ENCODE measurements around the gene PTTG1IP.

The PTTG1IP gene

DNA sequence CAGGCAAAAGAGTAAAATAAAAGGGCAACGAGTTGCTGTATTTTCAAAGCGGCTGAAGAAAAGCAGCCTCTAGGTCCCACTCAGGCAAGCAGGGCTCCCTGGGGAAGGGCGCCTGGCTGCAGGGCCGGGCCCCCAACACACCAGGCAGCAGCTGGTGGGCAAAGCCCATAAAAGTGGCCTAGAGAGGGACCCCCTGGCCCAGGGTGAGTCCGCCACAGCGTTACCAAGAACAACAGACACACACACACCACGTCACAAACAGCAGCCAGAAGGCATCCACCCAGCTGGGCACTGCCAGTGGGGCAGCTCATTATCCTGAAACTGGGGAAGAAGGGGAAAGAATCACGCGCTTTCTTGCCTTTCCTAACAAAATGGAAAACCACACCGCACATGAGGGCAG lies 60.3 kb downstream of the PTTG1IP start:
- TF ChIP-seq, protein P1, sequence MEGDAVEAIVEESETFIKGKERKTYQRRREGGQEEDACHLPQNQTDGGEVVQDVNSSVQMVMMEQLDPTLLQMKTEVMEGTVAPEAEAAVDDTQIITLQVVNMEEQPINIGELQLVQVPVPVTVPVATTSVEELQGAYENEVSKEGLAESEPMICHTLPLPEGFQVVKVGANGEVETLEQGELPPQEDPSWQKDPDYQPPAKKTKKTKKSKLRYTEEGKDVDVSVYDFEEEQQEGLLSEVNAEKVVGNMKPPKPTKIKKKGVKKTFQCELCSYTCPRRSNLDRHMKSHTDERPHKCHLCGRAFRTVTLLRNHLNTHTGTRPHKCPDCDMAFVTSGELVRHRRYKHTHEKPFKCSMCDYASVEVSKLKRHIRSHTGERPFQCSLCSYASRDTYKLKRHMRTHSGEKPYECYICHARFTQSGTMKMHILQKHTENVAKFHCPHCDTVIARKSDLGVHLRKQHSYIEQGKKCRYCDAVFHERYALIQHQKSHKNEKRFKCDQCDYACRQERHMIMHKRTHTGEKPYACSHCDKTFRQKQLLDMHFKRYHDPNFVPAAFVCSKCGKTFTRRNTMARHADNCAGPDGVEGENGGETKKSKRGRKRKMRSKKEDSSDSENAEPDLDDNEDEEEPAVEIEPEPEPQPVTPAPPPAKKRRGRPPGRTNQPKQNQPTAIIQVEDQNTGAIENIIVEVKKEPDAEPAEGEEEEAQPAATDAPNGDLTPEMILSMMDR (IDR thresholded peaks at IDR 0.05; ENCODE audit: low read depth, low read length, missing control alignments) = no peak
- no peak for DNase-seq (ENCODE audit: low read depth)
- no peak overlapping the region for H3K4me3 ChIP-seq (ENCODE audit: low read depth, low read length)
- in situ Hi-C loops (cut with HindIII; ENCODE audit: low sequenced_read_pairs) = no loop called here

DNA sequence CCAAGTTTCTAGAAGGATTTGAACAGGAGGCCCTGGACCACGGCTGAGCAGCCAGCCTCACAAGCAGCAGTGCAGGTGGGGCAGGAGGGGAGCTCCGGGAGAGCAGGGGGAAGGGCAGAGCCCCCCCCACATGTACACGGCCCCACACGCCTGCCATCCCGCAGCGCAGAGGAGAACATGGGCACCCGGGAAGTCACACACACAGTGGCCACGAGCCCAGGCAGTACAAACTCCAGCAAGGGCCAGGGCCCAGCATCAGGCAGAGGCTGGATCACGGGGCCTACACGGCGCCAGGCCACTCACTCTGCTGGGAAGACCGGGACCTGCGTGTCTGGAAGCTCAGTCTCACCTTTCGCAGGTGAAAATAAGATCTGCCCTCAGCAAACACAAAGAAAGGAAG lies 60.9 kb downstream of the PTTG1IP start:
- H3K4me3 ChIP-seq (ENCODE audit: low read depth, low read length) = no peak overlapping the region
- TF ChIP-seq, protein P1 (IDR thresholded peaks at IDR 0.05; ENCODE audit: low read depth, low read length, missing control alignments) = no peak
- no peak for DNase-seq (ENCODE audit: low read depth)
- in situ Hi-C loops (cut with HindIII; ENCODE audit: low sequenced_read_pairs) = no loop called here

- no peak for DNase-seq (ENCODE audit: low read depth)
- TF ChIP-seq, protein P1 (IDR thresholded peaks at IDR 0.05; ENCODE audit: low read depth, low read length, missing control alignments) = no peak
- no peak overlapping the region for H3K4me3 ChIP-seq (ENCODE audit: low read depth, low read length)
- in situ Hi-C loops (cut with HindIII; ENCODE audit: low sequenced_read_pairs) = no loop called here
Measured at GRCh38 chr21:44810779-44811178, 62.7 kb downstream of the PTTG1IP start.

GRCh38 chr21:44805859-44806258 lies 67.6 kb downstream of the PTTG1IP start:
- no peak for DNase-seq (ENCODE audit: low read depth)
- H3K4me3 ChIP-seq (ENCODE audit: low read depth, low read length) = no peak overlapping the region
- in situ Hi-C loops (cut with HindIII; ENCODE audit: low sequenced_read_pairs) = loop anchor here (5.0 to 10.0 kb wide), 3 partner anchors 46 to 319 kb away; partner anchors contain the start of gene PTTG1IP
- TF ChIP-seq, protein P1 (IDR thresholded peaks at IDR 0.05; ENCODE audit: low read depth, low read length, missing control alignments) = no peak

DNA sequence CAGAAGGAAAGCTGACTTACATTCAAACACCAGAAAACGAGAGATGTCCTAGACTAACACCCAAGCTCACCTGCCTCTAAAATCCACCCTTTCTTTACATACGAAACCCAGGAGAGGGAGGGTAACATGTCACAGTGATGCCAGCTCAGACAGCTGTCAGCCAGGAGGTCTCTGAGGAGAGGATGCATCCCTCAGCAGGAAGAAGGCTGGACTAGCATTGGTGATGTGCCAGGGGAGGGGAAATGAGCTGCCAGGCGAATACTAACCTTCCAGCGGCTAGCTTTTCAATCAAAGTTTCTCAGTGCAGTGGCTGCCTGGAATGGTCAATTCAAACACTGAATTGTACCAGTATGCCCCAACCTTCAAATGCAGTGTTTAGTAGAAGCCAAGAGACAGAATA lies 68.3 kb downstream of the PTTG1IP start:
- TF ChIP-seq, protein P1 (IDR thresholded peaks at IDR 0.05; ENCODE audit: low read depth, low read length, missing control alignments) = no peak
- DNase-seq (ENCODE audit: low read depth) = no peak
- H3K4me3 ChIP-seq (ENCODE audit: low read depth, low read length) = no peak overlapping the region
- in situ Hi-C loops (cut with HindIII; ENCODE audit: low sequenced_read_pairs) = loop anchor here (5.0 to 10.0 kb wide), 3 partner anchors 47 to 320 kb away; partner anchors contain the start of gene PTTG1IP

DNA sequence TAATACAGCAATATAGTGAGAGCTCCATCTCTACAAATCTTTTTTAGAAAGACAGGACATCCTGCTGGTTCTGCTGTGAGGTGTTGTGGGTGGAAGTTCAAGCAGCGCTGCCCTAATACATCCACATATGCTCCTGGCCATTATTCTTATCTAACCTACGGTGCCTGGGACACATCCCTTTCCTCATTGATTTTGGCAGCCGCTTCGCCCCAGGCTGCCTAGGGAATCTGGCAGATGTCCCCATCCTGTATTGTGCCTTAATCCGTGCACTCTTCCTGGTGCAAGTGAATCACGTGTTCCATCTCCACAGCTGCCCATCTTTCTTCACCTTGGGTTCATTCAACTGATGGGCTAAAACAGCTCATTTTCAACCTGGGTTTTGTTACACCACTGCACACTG lies 68.7 kb downstream of the PTTG1IP start:
- DNase-seq (ENCODE audit: low read depth) = no peak
- in situ Hi-C loops (cut with HindIII; ENCODE audit: low sequenced_read_pairs) = loop anchor here (5.0 to 10.0 kb wide), 3 partner anchors 48 to 320 kb away; partner anchors contain the start of gene PTTG1IP
- H3K4me3 ChIP-seq (ENCODE audit: low read depth, low read length) = no peak overlapping the region
- TF ChIP-seq, protein P1 (IDR thresholded peaks at IDR 0.05; ENCODE audit: low read depth, low read length, missing control alignments) = no peak
